Parathyroid adenoma (tissue), 2 donors: ENCODE measurements around the gene CDKL2.

Experiments
- H2AFZ ChIP-seq: fragments of 300-600 bp; sonication (generic); one replicate; pipeline ENCODE4 v1.7.0; 2017; ENCODE audit warnings: antibody characterized with exemption, mild to moderate bottlenecking
- H3K27ac ChIP-seq: fragments of 300-600 bp; sonication (generic); one replicate; pipeline ENCODE4 v1.7.0; 2017
- H3K27me3 ChIP-seq: fragments of 300-600 bp; sonication (generic); one replicate; pipeline ENCODE4 v1.7.0; 2017; ENCODE audit warnings: low read length; ENCODE audit not compliant: control insufficient read depth, insufficient read depth
- H3K36me3 ChIP-seq: fragments of 300-600 bp; sonication (generic); one replicate; pipeline ENCODE4 v1.7.0; 2017; ENCODE audit warnings: low read length; ENCODE audit not compliant: control insufficient read depth, insufficient read depth
- H3K4me1 ChIP-seq: fragments of 300-600 bp; sonication (generic); one replicate; pipeline ENCODE4 v1.7.0; 2017; ENCODE audit warnings: control low read depth
- H3K4me2 ChIP-seq: fragments of 300-600 bp; sonication (generic); one replicate; pipeline ENCODE4 v1.7.0; 2017; ENCODE audit warnings: low read length
- H3K4me3 ChIP-seq: fragments of 300-600 bp; sonication (generic); one replicate; pipeline ENCODE4 v1.7.0; 2017; ENCODE audit warnings: low read depth, low read length
- H3K79me2 ChIP-seq: fragments of 300-600 bp; sonication (generic); one replicate; pipeline ENCODE4 v1.7.0; 2017; ENCODE audit warnings: control low read depth
- H3K9ac ChIP-seq: fragments of 300-600 bp; sonication (generic); one replicate; pipeline ENCODE4 v1.7.0; 2017; ENCODE audit warnings: mild to moderate bottlenecking
- H3K9me3 ChIP-seq: fragments of 300-600 bp; sonication (generic); one replicate; pipeline ENCODE4 v1.7.0; 2017; ENCODE audit warnings: low read length; ENCODE audit not compliant: control insufficient read depth
- CTCF ChIP-seq: fragments of 300-600 bp; sonication (generic); IDR thresholded peaks from one replicate; pipeline ENCODE4 v1.7.0; 2017; ENCODE audit warnings: antibody characterized with exemption, mild to moderate bottlenecking
- donor health status: primary hyperparathyroidism.

The CDKL2 gene

GRCh38 chr4:75634951-75635350 lies 4.6 kb upstream of the CDKL2 start:
- Histone ChIP-seq H3K79me2 (no peaks in the 10 kb centered on the region), H3K4me1 (no peaks in the 10 kb centered on the region), H3K36me3 (no peaks in the 10 kb centered on the region), H3K4me2 (no peak overlapping the region), H3K4me3 (no peak overlapping the region), H3K27me3 (no peaks in the 10 kb centered on the region), H3K27ac (no peak overlapping the region), H2AFZ (no peak overlapping the region), H3K9ac (no peak overlapping the region), H3K9me3 (no peaks in the 10 kb centered on the region)
- TF ChIP-seq CTCF: no peak

DNA sequence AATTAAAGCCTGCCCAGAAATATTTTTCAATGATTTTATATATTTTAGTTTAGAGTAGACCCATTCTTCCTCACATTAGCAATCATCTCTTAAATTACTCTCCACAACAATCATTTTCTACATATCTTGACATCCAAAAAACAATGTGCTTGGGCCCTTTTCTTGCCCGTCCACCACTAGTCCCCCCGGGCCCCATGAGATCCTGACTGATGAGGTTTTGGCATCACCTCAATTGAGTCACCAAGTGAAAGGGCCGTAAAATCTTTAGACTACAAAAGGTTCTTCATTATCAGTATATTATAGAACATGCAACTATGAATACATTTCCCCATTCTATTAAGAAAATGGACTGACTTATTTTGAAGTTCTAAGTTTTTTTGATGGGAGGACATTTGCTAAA lies 4.0 kb upstream of the CDKL2 start:
- TF ChIP-seq CTCF: no peak
- no peaks in the 10 kb centered on the region for H3K79me2 ChIP-seq
- H3K27me3 ChIP-seq: no peaks in the 10 kb centered on the region

GRCh38 chr4:75633846-75634245 lies 3.5 kb upstream of the CDKL2 start:
- no peak overlapping the region for H3K4me2 ChIP-seq

More for the DNA sequence above, 4.0 kb upstream of the CDKL2 start:
- no peaks in the 10 kb centered on the region for H3K9me3 ChIP-seq
- H3K27ac ChIP-seq: no peak overlapping the region
- H3K4me1 ChIP-seq: no peaks in the 10 kb centered on the region
- no peak overlapping the region for H3K9ac ChIP-seq
- H3K4me3 ChIP-seq: no peak overlapping the region
- no peak overlapping the region for H3K4me2 ChIP-seq
- H2AFZ ChIP-seq: no peak overlapping the region
- H3K36me3 ChIP-seq: no peaks in the 10 kb centered on the region

DNA sequence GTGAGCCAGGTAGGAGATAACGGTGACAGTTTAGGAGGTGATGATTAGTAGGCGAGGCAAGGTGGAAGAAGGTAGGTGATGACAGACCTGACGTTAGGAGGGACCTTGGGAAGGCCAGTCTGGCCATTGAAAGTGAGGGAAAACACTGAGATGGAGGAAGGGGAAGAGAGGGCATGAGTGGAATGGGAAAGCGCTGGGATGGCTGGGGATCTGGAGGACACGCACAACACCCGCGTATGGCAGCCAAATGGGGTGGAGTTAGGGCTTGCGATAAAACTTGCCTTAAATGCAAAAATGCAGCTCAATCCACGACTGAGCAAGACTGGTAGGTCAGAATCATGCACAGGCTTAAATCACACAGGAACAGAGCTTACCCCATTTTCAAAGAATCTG lies 605 bp upstream of the CDKL2 start:
- Histone ChIP-seq H3K9ac (peak overlapping the region; percentile 28), H3K9me3 (no peaks in the 10 kb centered on the region), H3K79me2 (no peaks in the 10 kb centered on the region), H2AFZ (peak overlapping the region; percentile 84), H3K4me2 (peak overlapping the region; percentile 98), H3K4me1 (no peaks in the 10 kb centered on the region), H3K36me3 (no peaks in the 10 kb centered on the region), H3K27me3 (no peaks in the 10 kb centered on the region), H3K27ac (peak overlapping the region; percentile 51), H3K4me3 (peak overlapping the region; percentile 75)
- no peak for TF ChIP-seq CTCF

More at GRCh38 chr4:75633846-75634245, 3.5 kb upstream of the CDKL2 start:
- TF ChIP-seq CTCF: no peak
- no peak overlapping the region for H3K4me3 ChIP-seq
- H3K4me1 ChIP-seq: no peaks in the 10 kb centered on the region
- no peak overlapping the region for H3K27ac ChIP-seq
- no peak overlapping the region for H2AFZ ChIP-seq
- no peaks in the 10 kb centered on the region for H3K36me3 ChIP-seq
- H3K9ac ChIP-seq: no peak overlapping the region
- H3K79me2 ChIP-seq: no peaks in the 10 kb centered on the region
- no peaks in the 10 kb centered on the region for H3K9me3 ChIP-seq
- H3K27me3 ChIP-seq: no peaks in the 10 kb centered on the region

- no peak overlapping the region for H3K4me3 ChIP-seq
- H3K9me3 ChIP-seq: no peaks in the 10 kb centered on the region
- no peak overlapping the region for H3K9ac ChIP-seq
- H3K4me1 ChIP-seq: no peaks in the 10 kb centered on the region
- H2AFZ ChIP-seq: no peak overlapping the region
- no peaks in the 10 kb centered on the region for H3K79me2 ChIP-seq
- no peak for TF ChIP-seq CTCF
- H3K27ac ChIP-seq: no peak overlapping the region
- peak overlapping the region; percentile 6 for H3K4me2 ChIP-seq
- no peaks in the 10 kb centered on the region for H3K36me3 ChIP-seq
- no peaks in the 10 kb centered on the region for H3K27me3 ChIP-seq
These were observed 1.1 kb downstream of the CDKL2 start for GRCh38 chr4:75629239-75629638.
